Measurements from ENCODE around the gene FOXB1.

The FOXB1 gene

GRCh38 chr15:60021589-60022378 lies 17.7 kb downstream of the FOXB1 start:
- no peak for DNase-seq

GRCh38 chr15:60022379-60022741 lies 18.2 kb downstream of the FOXB1 start:
- no peak for DNase-seq

- no peak for DNase-seq
Measured at GRCh38 chr15:60026555-60026954, 22.4 kb downstream of the FOXB1 start.

DNA sequence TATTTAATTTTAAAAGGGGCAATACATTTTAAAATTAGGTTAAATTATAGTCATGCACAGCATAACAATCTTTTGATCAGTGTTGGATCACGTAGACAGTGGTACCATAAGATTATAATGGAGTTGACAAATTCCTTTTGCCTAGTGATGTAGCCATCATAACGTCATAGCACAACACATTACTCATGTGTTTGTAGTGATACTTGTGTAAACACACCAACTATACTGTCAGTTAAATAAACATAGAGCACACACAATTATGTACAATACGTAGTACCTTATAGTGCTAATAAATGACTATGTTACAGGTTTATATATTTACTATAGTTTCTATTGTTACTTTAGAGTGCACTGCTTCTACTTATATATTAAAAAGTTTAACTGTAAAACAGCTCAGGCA lies 31.2 kb downstream of the FOXB1 start:
- DNase-seq = no peak

GRCh38 chr15:60039316-60039715 lies 35.2 kb downstream of the FOXB1 start:
- no peak for DNase-seq

DNA sequence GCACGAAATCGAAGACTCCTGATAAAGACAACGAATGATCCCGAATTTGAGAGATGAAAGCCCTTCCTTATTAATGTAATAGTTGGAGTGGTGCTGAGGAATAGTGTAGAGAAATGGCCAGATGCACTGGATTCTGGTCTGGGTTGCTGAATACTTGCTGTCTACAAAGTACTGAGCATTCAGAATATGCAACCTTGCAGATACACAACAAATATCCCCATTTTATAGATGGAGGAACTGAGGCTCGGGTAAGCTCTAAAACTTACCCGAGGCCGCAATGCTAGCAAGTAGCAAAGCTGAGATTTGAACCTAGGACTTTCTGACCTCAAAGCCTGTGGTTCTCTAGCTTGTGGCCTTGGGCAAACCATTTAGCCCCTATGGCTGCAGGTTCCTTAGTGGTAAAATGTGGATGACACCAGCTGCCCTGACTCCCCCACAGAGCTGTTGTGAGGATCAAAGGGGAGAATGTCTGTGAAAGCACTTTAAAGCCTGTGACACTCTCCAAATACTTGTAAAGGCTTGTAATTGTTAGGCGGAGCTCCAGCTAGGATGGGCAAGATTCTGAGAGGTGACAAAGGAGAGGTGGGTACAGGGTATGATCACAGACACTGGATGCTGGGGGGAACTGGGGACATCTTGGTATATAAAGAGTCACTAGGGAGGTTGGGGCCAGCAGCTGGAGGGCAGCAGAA lies 39.8 kb downstream of the FOXB1 start:
- no peak for DNase-seq

DNA sequence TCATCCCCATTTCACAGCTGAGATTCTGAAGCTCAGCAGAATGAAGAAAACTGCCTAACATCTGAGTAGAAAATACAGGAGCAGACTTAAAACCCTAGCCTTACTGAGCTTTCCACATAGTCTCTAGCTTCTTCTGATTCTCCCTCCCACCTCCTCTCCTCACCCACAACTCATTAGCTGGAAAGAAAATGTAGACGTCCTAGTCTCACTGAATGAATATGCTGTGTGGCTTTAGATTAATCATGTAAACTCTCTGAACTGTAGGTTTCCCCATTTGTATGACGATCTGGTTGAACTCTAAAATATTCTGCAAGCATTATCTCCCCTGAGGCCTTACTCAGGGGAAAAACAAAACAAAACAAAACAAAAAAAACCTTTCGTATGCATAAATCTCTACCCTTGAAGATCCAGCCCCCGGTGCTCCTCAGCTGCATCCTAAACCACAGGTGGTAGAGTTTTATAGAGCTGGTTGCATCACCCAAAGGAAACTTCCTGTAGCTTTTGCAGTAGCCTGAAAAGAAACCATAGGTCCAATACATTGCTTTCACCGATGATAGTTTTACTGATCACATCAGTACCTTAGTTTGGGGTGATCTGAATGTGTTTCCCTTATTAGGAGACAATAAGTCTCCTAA lies 40.6 kb downstream of the FOXB1 start:
- no peak for DNase-seq

DNA sequence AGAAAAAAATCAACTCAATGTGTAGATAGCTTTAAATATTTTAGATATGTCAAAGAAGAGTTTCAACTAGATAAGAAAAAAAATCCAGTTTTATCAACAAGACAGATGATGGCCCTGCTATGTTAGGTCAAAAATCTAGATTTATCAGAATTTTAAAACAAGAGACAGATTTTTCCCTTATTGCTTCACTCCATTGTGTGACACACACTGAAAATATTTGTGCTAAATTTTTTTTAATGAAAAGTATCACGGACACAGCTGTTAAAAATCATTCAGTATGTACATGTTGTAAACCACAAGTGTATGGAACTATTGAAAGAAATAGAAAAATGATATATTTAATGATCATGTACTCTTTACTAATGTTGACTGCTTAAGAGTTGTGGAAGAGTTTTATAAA lies 43.6 kb downstream of the FOXB1 start:
- DNase-seq = no peak

- DNase-seq = no peak
Measured at GRCh38 chr15:60049948-60050347, 45.8 kb downstream of the FOXB1 start.

- no peak for DNase-seq
Measured at GRCh38 chr15:60052796-60053195, 48.7 kb downstream of the FOXB1 start.

DNA sequence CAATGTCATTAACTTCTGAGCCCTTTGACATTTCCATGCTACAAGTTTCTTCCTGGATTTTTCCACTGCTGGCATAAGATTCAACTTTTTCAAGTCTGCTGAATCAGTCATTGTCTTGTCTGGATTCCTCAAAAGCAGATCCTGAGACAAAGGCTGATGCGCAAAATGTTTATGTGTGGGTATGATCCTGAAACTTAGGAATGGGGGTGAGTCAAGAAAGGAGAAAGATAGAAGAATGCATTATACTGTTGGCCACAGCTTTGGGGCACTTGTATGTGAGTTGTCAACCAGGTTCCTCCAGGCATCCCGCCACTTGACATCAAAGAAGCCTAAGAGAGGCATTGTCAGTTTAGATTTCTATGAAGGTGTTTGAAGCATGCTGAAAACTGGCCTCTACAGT lies 50.4 kb downstream of the FOXB1 start:
- no peak for DNase-seq

Data from stimulated activated CD4-positive, alpha-beta T cell treated with anti-CD3 and anti-CD28 coated beads, Interleukin-12 subunit alpha, Interleukin-12 subunit beta, amount 100 ng/mL, for 4 hours (primary cell).